Stimulated activated naive B cell treated with anti-CD40 and anti-IgM and Interleukin-4, amounts not matched to agents 10 μg/mL and 1 μg/mL and 100 μg/mL, for 72 hours (primary cell): Measurements from ENCODE around the gene PCDHB13.
"Not testable (repeated sequence)": the region's sequence is repeated elsewhere in the genome, so short reads cannot be mapped to it uniquely, and the experiment has no call there.

Experiments
- ATAC-seq, 2 donors: fragments of 150-1000 bp; cut with Tn5 transposase; replicated peaks; 2 replicates each; pipeline ENCODE4 v1.10.0; 2021; ENCODE audit warnings: moderate library complexity in 1 of 2
- DNase-seq: peaks from one replicate; pipeline ENCODE4 v3.0.0; 2021
- H3K27ac Mint-ChIP-seq: one replicate; pipeline ENCODE4 v1.8.0; 2022; ENCODE audit warnings: mild to moderate bottlenecking, mixed read lengths
- H3K27me3 Mint-ChIP-seq, 2 donors: one replicate each; pipeline ENCODE4 v1.8.0; 2022; ENCODE audit warnings: mixed read lengths in 2 of 2
- H3K36me3 Mint-ChIP-seq, 2 donors: one replicate each; pipeline ENCODE4 v1.8.0; 2022; ENCODE audit warnings: mixed read lengths in 2 of 2, mild to moderate bottlenecking in 1 of 2
- H3K4me1 Mint-ChIP-seq, 2 donors: one replicate each; pipeline ENCODE4 v1.8.0; 2022; ENCODE audit warnings: mixed read lengths in 2 of 2, mild to moderate bottlenecking in 1 of 2
- H3K4me3 Mint-ChIP-seq, 2 donors: one replicate each; pipeline ENCODE4 v1.8.0; 2022; ENCODE audit warnings: mild to moderate bottlenecking in 2 of 2, mixed read lengths in 2 of 2, moderate library complexity in 1 of 2
- H3K9me3 Mint-ChIP-seq, 2 donors: one replicate each; pipeline ENCODE4 v1.8.0; 2022; ENCODE audit warnings: mixed read lengths in 2 of 2, mild to moderate bottlenecking in 1 of 2

PCDHB13 gene

GRCh38 chr5:141223112-141223783 lies 9.5 kb downstream of the PCDHB13 start, which contains the start of gene PCDHB14:
Gene PCDHB14 (plus strand): TSS chr5:141223343. CDS start chr5:141223506, 163 bp downstream.
- H3K9me3 Mint-ChIP-seq, result peaks cover 9 to 21% of the 10 kb centered on the region in 2 donors
- peak within 1 kb of the TSS; percentile 20 to 22 for H3K4me3 Mint-ChIP-seq
- H3K36me3 Mint-ChIP-seq, result peaks cover 3 to 11% of the 10 kb centered on the region in 2 donors
- H3K4me1 Mint-ChIP-seq, result no peaks in the 10 kb centered on the region
- no peak within 1 kb of the TSS for H3K27ac Mint-ChIP-seq
- DNase-seq, result no peak
- peaks cover 51 to 77% of the 10 kb centered on the region in 2 donors for H3K27me3 Mint-ChIP-seq
- no peak for ATAC-seq

GRCh38 chr5:141224844-141225243 lies 11.1 kb downstream of the PCDHB13 start:
- DNase-seq, ATAC-seq, H3K4me3 Mint-ChIP-seq, H3K4me1 Mint-ChIP-seq, H3K27ac Mint-ChIP-seq, H3K36me3 Mint-ChIP-seq: not testable (repeated sequence)
- Mint-ChIP-seq H3K27me3 (peaks cover 51 to 64% of the 10 kb centered on the region in 2 donors), H3K9me3 (peaks cover 9 to 15% of the 10 kb centered on the region in 2 donors)

- not testable (repeated sequence) for DNase-seq, H3K36me3 Mint-ChIP-seq, H3K4me3 Mint-ChIP-seq, ATAC-seq, H3K27ac Mint-ChIP-seq, H3K4me1 Mint-ChIP-seq
- peaks cover 45 to 58% of the 10 kb centered on the region in 2 donors for H3K27me3 Mint-ChIP-seq
- peaks cover 6 to 12% of the 10 kb centered on the region in 2 donors for H3K9me3 Mint-ChIP-seq
These were observed 11.7 kb downstream of the PCDHB13 start for GRCh38 chr5:141225421-141225820.

DNA sequence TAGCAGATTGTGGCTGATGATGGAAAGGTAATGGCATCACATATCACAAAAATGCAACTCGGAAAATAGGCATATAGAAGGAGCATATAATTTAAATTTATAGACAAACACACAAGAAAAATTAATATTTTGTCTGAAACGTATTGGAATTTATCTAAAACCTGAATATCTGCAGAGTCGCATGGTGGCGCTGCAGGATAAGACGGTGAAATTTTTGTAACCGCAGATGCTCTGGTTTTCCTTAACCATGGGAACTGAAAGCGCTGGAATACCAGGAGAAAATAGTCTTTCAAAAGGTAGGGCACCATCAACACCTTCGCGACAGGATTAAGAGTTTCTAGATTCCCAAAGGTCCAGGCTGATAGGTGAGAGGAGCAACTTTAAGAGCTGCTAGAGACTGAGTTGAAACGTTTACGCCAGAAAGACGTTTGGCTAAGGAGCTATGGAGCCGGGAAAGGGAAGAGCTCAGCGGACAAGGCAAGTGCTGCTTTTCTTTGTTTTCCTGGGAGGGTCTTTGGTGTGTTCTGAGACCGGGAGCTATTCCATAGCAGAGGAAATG lies 20.5 kb downstream of the PCDHB13 start:
- ATAC-seq (no peak), DNase-seq (no peak)
- Mint-ChIP-seq H3K4me1 (no peaks in the 10 kb centered on the region), H3K27ac (no peak overlapping the region), H3K27me3 (peaks cover 33 to 51% of the 10 kb centered on the region in 2 donors), H3K9me3 (peaks cover 22 to 24% of the 10 kb centered on the region in 2 donors), H3K4me3 (no peak overlapping the region), H3K36me3 (peaks cover 4 to 11% of the 10 kb centered on the region in 2 donors)

DNA sequence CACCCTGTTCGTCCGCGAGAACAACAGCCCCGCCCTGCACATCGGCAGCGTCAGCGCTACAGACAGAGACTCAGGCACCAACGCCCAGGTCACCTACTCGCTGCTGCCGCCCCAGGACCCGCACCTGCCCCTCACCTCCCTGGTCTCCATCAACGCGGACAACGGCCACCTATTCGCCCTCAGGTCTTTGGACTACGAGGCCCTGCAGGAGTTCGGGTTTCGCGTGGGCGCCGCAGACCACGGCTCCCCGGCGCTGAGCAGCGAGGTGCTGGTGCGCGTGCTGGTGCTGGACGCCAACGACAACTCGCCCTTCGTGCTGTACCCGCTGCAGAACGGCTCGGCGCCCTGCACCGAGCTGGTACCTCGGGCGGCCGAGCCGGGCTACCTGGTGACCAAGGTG lies 22.2 kb downstream of the PCDHB13 start:
- not testable (repeated sequence) for H3K4me1 Mint-ChIP-seq, ATAC-seq, DNase-seq, H3K27ac Mint-ChIP-seq, H3K4me3 Mint-ChIP-seq
- H3K27me3 Mint-ChIP-seq, result peaks cover 47 to 68% of the 10 kb centered on the region in 2 donors
- H3K9me3 Mint-ChIP-seq, result peaks cover 29 to 36% of the 10 kb centered on the region in 2 donors
- H3K36me3 Mint-ChIP-seq, result peaks cover 4 to 19% of the 10 kb centered on the region in 2 donors

GRCh38 chr5:141236516-141237313 lies 23.0 kb downstream of the PCDHB13 start:
- no peak overlapping the region for H3K4me3 Mint-ChIP-seq
- peaks cover 24 to 37% of the 10 kb centered on the region in 2 donors for H3K9me3 Mint-ChIP-seq
- peaks cover 52 to 74% of the 10 kb centered on the region in 2 donors for H3K27me3 Mint-ChIP-seq

DNA sequence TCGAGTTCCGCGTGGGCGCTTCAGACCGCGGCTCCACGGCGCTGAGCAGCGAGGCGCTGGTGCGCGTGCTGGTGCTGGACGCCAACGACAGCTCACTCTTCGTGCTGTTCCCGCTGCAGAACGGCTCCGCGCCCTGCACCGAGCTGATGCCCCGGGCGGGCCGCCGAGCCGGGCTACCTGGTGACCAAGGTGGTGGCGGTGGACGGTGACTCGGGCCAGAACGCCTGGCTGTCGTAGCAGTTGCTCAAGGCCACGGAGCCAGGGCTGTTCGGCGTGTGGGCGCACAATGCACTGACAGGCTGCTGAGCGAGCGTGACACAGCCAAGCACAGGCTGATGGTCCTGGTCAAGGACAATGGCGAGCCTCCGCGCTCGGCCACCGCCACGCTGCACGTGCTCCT lies 27.8 kb downstream of the PCDHB13 start:
- Mint-ChIP-seq H3K27me3 (peaks cover 55 to 81% of the 10 kb centered on the region in 2 donors), H3K27ac (no peak overlapping the region), H3K9me3 (peaks cover 33 to 34% of the 10 kb centered on the region in 2 donors), H3K36me3 (peaks cover 8 to 30% of the 10 kb centered on the region in 2 donors), H3K4me1 (no peaks in the 10 kb centered on the region), H3K4me3 (no peak overlapping the region)
- ATAC-seq, result no peak
- no peak for DNase-seq

More at GRCh38 chr5:141236516-141237313, 23.0 kb downstream of the PCDHB13 start:
- no peak for ATAC-seq
- Mint-ChIP-seq H3K4me1 (no peaks in the 10 kb centered on the region), H3K36me3 (peaks cover 4 to 21% of the 10 kb centered on the region in 2 donors), H3K27ac (peak overlapping the region; percentile 69)
- DNase-seq, result no peak

GRCh38 chr5:141245250-141245717 lies 31.6 kb downstream of the PCDHB13 start, which contains the start of gene PCDHB15:
Gene PCDHB15 (plus strand): TSS chr5:141245395. CDS start chr5:141245579, 184 bp downstream.
- ATAC-seq (no peak), DNase-seq (no peak)
- peak within 1 kb of the TSS; percentile 3 for H3K27ac Mint-ChIP-seq
- H3K9me3 Mint-ChIP-seq, result peaks cover 29 to 38% of the 10 kb centered on the region in 2 donors
- no peaks in the 10 kb centered on the region for H3K4me1 Mint-ChIP-seq
- peak within 1 kb of the TSS in 1 of 2 donors; percentile 28 for H3K4me3 Mint-ChIP-seq
- H3K36me3 Mint-ChIP-seq, result peaks cover 10 to 31% of the 10 kb centered on the region in 2 donors
- peaks cover 38 to 64% of the 10 kb centered on the region in 2 donors for H3K27me3 Mint-ChIP-seq

- not testable (repeated sequence) for H3K27ac Mint-ChIP-seq, H3K4me1 Mint-ChIP-seq
These were observed 33.3 kb downstream of the PCDHB13 start for GRCh38 chr5:141246971-141247370.

DNA sequence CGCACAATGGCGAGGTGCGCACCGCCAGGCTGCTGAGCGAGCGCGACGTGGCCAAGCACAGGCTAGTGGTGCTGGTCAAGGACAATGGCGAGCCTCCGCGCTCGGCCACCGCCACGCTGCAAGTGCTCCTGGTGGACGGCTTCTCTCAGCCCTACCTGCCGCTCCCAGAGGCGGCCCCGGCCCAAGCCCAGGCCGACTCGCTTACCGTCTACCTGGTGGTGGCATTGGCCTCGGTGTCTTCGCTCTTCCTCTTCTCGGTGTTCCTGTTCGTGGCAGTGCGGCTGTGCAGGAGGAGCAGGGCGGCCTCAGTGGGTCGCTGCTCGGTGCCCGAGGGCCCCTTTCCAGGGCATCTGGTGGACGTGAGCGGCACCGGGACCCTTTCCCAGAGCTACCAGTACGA lies 33.7 kb downstream of the PCDHB13 start:
- Mint-ChIP-seq H3K9me3 (peaks cover 19 to 34% of the 10 kb centered on the region in 2 donors), H3K27me3 (peaks cover 23 to 45% of the 10 kb centered on the region in 2 donors), H3K36me3 (peaks cover 8 to 19% of the 10 kb centered on the region in 2 donors)
- H3K4me1 Mint-ChIP-seq, ATAC-seq, H3K27ac Mint-ChIP-seq, DNase-seq, H3K4me3 Mint-ChIP-seq: not testable (repeated sequence)

More at GRCh38 chr5:141246971-141247370, 33.3 kb downstream of the PCDHB13 start:
- H3K4me3 Mint-ChIP-seq, DNase-seq, ATAC-seq: not testable (repeated sequence)
- Mint-ChIP-seq H3K9me3 (peaks cover 20 to 34% of the 10 kb centered on the region in 2 donors), H3K36me3 (peaks cover 9 to 20% of the 10 kb centered on the region in 2 donors), H3K27me3 (peaks cover 24 to 49% of the 10 kb centered on the region in 2 donors)

GRCh38 chr5:141250576-141250975 lies 36.9 kb downstream of the PCDHB13 start:
- Mint-ChIP-seq H3K27me3 (peaks cover 0 to 16% of the 10 kb centered on the region in 2 donors), H3K9me3 (peaks cover 21 to 30% of the 10 kb centered on the region in 2 donors), H3K36me3 (peaks cover 8 to 13% of the 10 kb centered on the region in 2 donors), H3K4me1 (no peaks in the 10 kb centered on the region), H3K27ac (no peak overlapping the region), H3K4me3 (no peak overlapping the region)
- ATAC-seq (no peak), DNase-seq (no peak)

- no peak for ATAC-seq
- DNase-seq, result no peak
- no peak overlapping the region for H3K4me3 Mint-ChIP-seq
- peaks cover 15 to 34% of the 10 kb centered on the region in 2 donors for H3K36me3 Mint-ChIP-seq
- H3K9me3 Mint-ChIP-seq, result peaks cover 29 to 31% of the 10 kb centered on the region in 2 donors
- H3K27me3 Mint-ChIP-seq, result no peaks in the 10 kb centered on the region
- H3K27ac Mint-ChIP-seq, result no peak overlapping the region
- H3K4me1 Mint-ChIP-seq, result no peaks in the 10 kb centered on the region
These were observed 44.7 kb downstream of the PCDHB13 start for GRCh38 chr5:141258464-141258863.

GRCh38 chr5:141258948-141259347 lies 45.2 kb downstream of the PCDHB13 start:
- Mint-ChIP-seq H3K36me3 (peaks cover 15 to 36% of the 10 kb centered on the region in 2 donors), H3K9me3 (peaks cover 29 to 34% of the 10 kb centered on the region in 2 donors), H3K4me1 (no peaks in the 10 kb centered on the region), H3K4me3 (no peak overlapping the region), H3K27ac (no peak overlapping the region), H3K27me3 (no peaks in the 10 kb centered on the region)
- no peak for DNase-seq
- ATAC-seq, result no peak
